Activated T-helper 2 cell treated with anti-CD3 and anti-CD28 coated beads, Interferon-gamma antibody, Interleukin-2, Interleukin-4, amounts not matched to agents 10 μg/mL and 5 μg/mL and 100 μg/mL, durations not matched to agents 14 hours and 24 hours and 36 hours (primary cell): ENCODE measurements around the gene ADAMTS17. TPM values are rescaled to one million over a fixed set of nuclear protein-coding genes. Genes with fewer than 3 reads are reported as not detected.

Experiments used
- DNase-seq: peaks from one replicate; pipeline ENCODE4 v3.0.0; 2021; ENCODE audit warnings: low spot score
- H3K27ac Mint-ChIP-seq: one replicate; pipeline ENCODE4 v1.8.0; 2021; ENCODE audit warnings: mixed read lengths
- H3K27me3 Mint-ChIP-seq: one replicate; pipeline ENCODE4 v1.8.0; 2021; ENCODE audit warnings: low read depth, mixed read lengths
- H3K36me3 Mint-ChIP-seq: one replicate; pipeline ENCODE4 v1.8.0; 2021; ENCODE audit warnings: low read depth, mixed read lengths
- H3K4me1 Mint-ChIP-seq: one replicate; pipeline ENCODE4 v1.8.0; 2021; ENCODE audit warnings: low read depth, mixed read lengths
- H3K4me3 Mint-ChIP-seq: one replicate; pipeline ENCODE4 v1.8.0; 2021; ENCODE audit warnings: low read depth, mild to moderate bottlenecking, moderate library complexity, mixed read lengths
- H3K9me3 Mint-ChIP-seq: one replicate; pipeline ENCODE4 v1.8.0; 2021; ENCODE audit warnings: mixed read lengths
- intact Hi-C: fragments of 100-400 bp; cut with micrococcal nuclease; formaldehyde crosslinking; loops from one replicate; pipeline ENCODE4 v1.15.1; 2023
- total RNA-seq: library from RNA; stranded (reverse); gene quantifications from 2 replicates; pipeline ENCODE4 v1.2.3, GENCODE V29; 2022

ADAMTS17 gene
- total RNA-seq, 1 donor from 2014 or later = 1.1 TPM

DNA sequence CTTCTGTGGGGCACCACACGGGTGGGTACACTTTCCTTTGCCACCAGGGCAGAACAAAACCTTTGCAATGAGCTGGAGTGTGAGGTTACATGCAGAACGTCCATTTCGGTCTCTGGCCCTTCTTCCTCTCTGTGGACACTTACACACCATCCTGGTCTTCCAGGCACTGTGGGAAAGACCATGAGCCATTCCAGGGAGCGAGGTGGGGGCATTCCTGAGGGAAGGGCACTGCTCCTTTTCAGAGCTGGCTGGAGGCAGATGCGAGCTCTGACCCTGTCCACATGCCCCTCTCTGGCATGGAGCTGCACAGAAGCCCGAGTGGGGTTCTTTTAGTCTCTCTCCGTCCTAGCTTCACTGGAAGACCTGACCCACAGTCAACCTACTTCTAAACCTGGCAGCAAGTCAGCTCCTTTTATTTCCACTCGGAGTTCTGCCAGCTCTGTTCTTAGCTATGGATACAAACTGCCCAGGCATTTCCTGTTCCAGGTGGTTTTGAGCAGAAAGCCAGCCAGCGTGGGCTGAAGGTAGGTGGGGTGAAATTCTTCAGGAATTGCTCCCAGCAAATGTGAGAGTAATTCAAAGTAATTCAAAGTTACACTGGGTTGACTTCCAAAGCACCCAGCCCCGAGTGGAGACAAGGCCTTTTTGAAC, 281.4 kb downstream of the ADAMTS17 start:
- no peak for DNase-seq
- H3K27me3 Mint-ChIP-seq = no peaks in the 10 kb centered on the region
- intact Hi-C loops = no loop called here
- H3K4me3 Mint-ChIP-seq = no peak overlapping the region
- no peaks in the 10 kb centered on the region for H3K9me3 Mint-ChIP-seq
- H3K27ac Mint-ChIP-seq = no peak overlapping the region
- H3K36me3 Mint-ChIP-seq = no peaks in the 10 kb centered on the region
- no peaks in the 10 kb centered on the region for H3K4me1 Mint-ChIP-seq

DNA sequence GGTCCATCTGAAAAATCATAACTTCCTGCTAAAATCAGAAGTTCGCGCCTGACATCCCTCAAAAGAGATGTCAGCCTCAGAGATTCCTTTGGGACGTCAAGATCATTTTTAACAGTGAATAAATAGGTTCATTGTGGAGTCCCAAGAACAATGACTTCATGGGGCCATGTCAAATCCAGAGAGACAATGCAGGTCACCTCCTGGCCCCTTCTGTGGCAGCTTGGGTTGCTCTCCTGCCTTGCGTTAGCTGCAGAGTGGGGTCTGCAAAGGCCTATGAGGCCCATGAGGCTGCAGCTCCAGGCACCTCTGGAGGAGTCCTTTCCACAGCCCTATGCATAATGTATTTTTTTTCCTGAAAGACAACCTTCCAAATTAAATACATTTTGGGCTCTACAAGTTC, 282.3 kb downstream of the ADAMTS17 start:
- Mint-ChIP-seq H3K27ac (no peak overlapping the region), H3K4me3 (no peak overlapping the region), H3K36me3 (no peaks in the 10 kb centered on the region), H3K27me3 (no peaks in the 10 kb centered on the region), H3K4me1 (no peaks in the 10 kb centered on the region), H3K9me3 (no peaks in the 10 kb centered on the region)
- intact Hi-C loops = no loop called here
- DNase-seq = no peak

DNA sequence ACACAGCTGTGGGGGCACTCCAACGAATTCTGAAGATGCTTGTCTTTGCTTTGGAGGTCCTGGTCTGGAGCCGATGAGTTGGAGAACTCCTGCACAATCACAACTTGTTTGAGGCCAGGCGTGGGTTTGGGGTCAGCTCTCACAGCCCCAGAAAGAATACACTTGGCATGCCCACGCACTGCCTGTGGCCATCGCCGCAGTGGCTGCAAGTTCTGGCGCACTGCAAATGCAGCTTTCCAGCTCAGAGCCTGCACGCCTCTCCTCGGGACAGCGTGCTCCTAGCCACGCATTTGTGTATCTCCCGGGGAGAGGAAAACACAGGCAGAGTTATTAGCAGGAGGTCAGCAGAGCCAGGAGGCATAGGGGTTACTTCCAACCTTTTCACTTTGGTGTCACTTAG, 282.7 kb downstream of the ADAMTS17 start:
- Mint-ChIP-seq H3K27me3 (no peaks in the 10 kb centered on the region), H3K27ac (no peak overlapping the region), H3K4me3 (no peak overlapping the region), H3K9me3 (no peaks in the 10 kb centered on the region), H3K36me3 (no peaks in the 10 kb centered on the region), H3K4me1 (no peaks in the 10 kb centered on the region)
- DNase-seq = no peak
- intact Hi-C loops = no loop called here

DNA sequence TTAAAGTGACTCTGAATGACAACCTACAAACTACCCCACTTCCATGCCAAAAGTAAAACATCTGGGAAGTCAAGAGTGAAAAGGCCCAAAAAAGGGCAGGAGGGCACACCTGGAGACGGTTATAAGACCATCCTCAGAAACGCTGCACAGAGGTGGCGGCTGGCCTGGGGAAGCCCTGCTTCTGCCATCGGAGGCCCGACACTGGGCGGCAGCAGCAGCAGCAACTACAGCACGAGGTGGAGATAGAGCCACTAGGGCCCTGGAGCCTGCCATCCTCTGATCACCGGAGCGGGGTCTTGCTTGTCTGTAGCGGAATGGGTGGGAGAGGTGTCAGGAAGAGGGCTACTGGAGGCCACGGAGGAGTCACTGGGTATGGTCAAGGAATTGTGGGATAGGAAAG, 283.3 kb downstream of the ADAMTS17 start:
- intact Hi-C loops = no loop called here
- Mint-ChIP-seq H3K4me1 (no peaks in the 10 kb centered on the region), H3K27ac (no peak overlapping the region), H3K4me3 (no peak overlapping the region), H3K9me3 (no peaks in the 10 kb centered on the region), H3K36me3 (no peaks in the 10 kb centered on the region), H3K27me3 (no peaks in the 10 kb centered on the region)
- no peak for DNase-seq

DNA sequence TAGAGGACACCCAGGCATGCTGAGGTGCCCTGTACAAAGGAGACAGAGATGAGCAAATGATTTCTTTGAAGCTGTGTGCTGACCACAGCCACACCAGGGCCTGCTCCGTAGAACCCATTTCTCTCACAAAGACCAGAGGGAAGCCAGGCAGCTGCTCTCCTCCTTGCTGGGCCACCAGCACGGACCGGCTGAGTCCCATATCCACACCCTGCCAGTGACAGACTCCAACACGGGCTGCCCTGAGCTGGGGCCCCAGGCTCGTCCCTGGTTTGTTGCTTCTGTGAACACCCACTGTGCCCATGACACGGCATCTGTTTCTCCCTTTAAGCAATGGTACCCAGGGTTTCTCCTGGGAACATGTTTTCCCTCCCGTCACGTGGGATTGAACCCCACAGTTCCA, 284.5 kb downstream of the ADAMTS17 start:
- Mint-ChIP-seq H3K36me3 (no peaks in the 10 kb centered on the region), H3K9me3 (no peaks in the 10 kb centered on the region), H3K4me3 (no peak overlapping the region), H3K27me3 (no peaks in the 10 kb centered on the region), H3K27ac (no peak overlapping the region), H3K4me1 (no peaks in the 10 kb centered on the region)
- no peak for DNase-seq
- intact Hi-C loops = no loop called here

DNA sequence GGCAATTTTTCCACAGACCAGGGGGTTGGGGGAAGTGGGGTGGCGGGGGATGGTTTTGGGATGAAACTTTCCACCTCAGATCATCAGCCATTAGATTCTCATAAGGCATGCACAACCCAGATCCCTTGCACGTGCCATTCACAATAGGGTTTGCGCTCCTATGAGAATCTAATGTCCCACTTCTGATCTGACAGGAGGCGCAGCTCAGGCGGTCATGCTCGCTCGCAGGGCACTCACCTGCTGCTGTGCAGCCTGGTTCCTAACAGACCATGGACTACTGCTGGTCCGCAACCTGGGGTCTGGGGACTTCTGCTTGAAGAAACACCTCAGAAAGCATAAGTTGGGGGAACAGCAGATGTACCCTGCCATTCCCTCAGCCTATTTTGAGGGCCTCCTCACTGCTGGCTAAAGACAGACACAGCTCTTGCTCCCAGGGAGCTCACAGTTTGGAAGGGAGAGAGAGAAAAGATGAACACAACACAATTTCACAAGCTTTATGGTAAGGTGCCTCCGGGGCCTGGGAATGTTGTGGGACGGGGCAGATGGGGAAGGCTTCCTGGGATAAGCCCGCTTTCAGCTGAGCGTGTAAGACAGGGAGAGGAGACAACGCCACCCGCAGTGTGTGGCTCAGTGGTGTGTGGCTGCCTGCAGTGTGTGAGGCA, 285.2 kb downstream of the ADAMTS17 start:
- Mint-ChIP-seq H3K36me3 (no peaks in the 10 kb centered on the region), H3K27ac (no peak overlapping the region)
- intact Hi-C loops = no loop called here

DNA sequence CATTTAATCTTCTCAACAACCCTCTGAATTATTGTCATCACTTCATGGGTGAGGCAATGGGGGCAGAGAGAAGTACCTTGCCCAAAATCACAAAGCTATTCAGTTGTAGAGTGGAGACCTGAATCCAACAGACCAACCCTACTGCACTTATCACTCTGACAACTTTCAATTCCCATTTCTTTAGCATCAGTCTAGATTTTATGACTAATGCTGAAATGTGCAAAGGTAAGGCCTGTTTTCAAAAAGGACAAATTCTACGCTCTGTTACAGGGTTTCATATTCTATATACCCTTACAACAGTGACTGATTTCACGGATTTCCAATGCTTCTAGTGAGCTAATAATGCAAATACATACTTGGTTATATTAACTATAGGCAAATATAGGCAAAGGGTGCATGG, 286.0 kb downstream of the ADAMTS17 start:
- DNase-seq = no peak
- Mint-ChIP-seq H3K27me3 (no peaks in the 10 kb centered on the region), H3K27ac (no peak overlapping the region), H3K36me3 (no peaks in the 10 kb centered on the region), H3K4me1 (no peaks in the 10 kb centered on the region), H3K4me3 (no peak overlapping the region), H3K9me3 (no peaks in the 10 kb centered on the region)
- intact Hi-C loops = no loop called here

More for the DNA sequence above, 285.2 kb downstream of the ADAMTS17 start:
- no peaks in the 10 kb centered on the region for H3K27me3 Mint-ChIP-seq
- H3K4me3 Mint-ChIP-seq = no peak overlapping the region
- no peak for DNase-seq
- H3K9me3 Mint-ChIP-seq = no peaks in the 10 kb centered on the region
- no peaks in the 10 kb centered on the region for H3K4me1 Mint-ChIP-seq

DNA sequence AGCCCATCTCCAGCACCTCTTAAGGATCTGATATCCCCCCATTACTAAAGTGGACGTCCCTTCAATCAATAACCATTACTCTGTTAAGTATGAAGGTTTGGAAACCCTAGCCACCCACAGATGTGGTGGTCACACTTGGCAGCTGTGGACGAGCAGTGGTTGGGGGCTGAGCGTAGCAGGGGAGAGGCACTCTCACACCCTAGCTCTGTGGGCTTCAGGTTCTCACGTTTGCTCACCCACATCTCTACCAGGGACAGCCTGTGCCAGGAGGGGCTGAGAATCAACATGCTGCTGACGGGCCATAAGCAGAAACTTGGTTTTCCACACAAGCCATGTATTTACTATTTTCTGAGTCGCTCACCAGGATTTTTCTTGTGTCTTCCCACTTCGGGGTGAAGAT, 287.2 kb downstream of the ADAMTS17 start:
- Mint-ChIP-seq H3K4me1 (no peaks in the 10 kb centered on the region), H3K4me3 (no peak overlapping the region), H3K27ac (no peak overlapping the region), H3K36me3 (no peaks in the 10 kb centered on the region), H3K9me3 (no peaks in the 10 kb centered on the region), H3K27me3 (no peaks in the 10 kb centered on the region)
- DNase-seq = no peak
- intact Hi-C loops = no loop called here

DNA sequence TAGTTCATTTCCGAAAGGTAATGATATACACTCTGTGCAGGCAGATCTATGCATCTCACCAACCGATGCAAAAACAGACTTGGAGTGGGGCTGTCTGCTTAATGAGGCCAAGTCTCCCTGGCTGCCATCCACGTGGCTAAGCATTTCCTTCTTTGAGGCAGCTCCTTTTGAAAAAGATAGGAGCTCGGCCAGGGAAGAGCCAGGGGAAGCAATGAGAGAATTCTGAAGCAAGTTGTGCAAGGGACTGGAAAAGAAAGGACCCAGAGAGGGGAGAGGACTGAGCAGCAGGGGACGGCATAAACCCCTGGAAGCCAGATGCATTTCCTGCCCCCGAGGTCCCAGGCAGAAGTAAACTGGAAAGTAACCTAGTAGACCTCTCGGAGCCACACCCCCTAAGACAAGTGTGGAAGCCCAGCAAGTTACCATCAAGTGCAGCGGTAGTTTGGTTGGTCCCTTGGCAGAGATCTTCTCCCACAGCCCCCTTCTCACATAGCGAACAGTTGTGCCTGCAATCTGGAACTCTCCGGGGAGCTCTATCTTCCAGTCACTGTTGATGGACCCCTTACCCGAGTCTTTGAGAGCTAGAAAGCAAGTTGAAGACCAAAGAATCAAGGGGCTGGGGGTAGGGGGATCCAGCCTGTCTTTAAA, 288.2 kb downstream of the ADAMTS17 start:
- DNase-seq = no peak
- intact Hi-C loops = no loop called here
- no peaks in the 10 kb centered on the region for H3K9me3 Mint-ChIP-seq
- no peaks in the 10 kb centered on the region for H3K27me3 Mint-ChIP-seq
- no peaks in the 10 kb centered on the region for H3K36me3 Mint-ChIP-seq
- H3K27ac Mint-ChIP-seq = no peak overlapping the region
- no peak overlapping the region for H3K4me3 Mint-ChIP-seq
- no peaks in the 10 kb centered on the region for H3K4me1 Mint-ChIP-seq

DNA sequence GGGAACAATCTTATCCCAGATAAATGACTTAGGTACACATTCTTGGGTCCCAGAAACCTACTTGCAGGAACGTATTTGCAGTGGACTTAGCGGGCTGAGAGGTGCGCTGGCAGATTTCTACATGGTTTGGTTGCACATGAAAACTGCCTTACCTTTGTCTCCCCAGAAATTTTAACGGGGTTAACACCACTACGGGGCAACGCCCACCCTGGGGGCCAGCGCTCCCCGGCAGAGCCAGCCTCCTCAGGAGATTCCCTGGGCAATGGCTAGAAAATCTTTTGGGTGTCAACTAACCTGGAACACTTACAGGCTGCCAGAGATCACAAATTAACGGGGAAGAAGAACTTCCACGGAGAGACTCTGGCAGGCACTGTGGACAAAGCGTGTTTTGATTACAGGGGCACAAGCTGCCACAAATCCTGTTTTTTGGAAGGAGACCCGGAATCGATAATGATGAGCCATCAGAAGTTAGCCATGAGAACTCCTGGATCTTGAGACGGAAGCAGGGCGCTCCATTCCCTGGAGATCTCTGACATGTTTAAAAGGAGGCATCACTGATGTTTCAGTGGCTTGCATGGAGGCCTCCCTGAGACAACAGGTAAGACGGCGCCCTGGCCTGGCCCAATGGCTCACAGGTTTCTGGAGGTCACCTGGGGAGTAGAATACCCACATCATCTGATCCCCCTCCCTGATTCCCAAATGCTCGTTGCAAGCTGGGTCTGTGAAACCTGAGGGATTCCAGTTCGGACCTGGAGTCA, 288.9 kb downstream of the ADAMTS17 start:
- H3K27ac Mint-ChIP-seq = no peak overlapping the region
- no peaks in the 10 kb centered on the region for H3K4me1 Mint-ChIP-seq
- intact Hi-C loops = no loop called here
- no peak overlapping the region for H3K4me3 Mint-ChIP-seq
- DNase-seq = no peak
- no peaks in the 10 kb centered on the region for H3K9me3 Mint-ChIP-seq
- H3K36me3 Mint-ChIP-seq = no peaks in the 10 kb centered on the region
- no peaks in the 10 kb centered on the region for H3K27me3 Mint-ChIP-seq

DNA sequence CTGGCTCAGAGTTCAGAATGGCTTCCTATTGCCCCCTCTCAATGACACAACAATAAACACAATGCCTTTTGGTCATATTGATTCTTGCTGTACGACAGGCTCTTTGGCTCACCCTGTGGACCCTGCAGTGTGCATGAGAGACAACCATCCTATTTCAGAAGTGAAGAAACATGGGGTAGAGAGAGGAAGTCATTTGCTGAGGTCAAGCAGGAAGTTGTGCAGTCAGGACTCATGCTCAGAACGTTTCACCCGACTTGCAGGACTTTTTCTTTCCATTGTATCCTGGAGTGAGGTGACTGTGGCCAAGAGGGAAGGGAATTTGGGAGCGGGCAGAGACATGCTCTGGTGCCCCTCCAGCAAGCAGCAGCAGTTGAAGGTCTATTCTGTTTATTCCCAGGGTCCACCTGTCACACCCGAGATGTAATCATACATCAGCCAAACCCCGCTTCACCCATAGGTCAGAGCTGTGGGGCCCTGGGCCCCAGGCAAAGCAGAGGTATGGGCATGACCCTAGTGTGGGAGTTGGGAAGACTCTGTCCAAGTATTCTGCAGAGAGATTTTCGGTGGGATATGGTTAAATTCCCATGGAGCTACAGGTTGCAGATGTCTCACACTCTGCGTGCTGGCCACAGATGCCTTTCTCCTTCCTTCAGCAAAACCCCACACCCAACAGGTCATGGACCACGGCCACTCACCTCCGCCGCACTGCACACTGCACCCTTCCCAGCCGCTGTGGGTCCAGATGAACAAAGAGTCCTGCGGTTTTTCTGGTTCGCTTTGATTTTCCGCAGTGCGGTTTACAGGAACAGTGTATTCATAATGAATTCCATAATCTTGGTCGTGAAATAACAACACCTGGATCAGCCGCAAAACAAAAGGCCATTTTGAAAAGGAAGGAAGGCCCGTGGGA, 290.6 kb downstream of the ADAMTS17 start:
- no peaks in the 10 kb centered on the region for H3K36me3 Mint-ChIP-seq
- intact Hi-C loops = no loop called here
- H3K4me3 Mint-ChIP-seq = no peak overlapping the region

More for the DNA sequence above, 290.6 kb downstream of the ADAMTS17 start:
- Mint-ChIP-seq H3K27me3 (no peaks in the 10 kb centered on the region), H3K27ac (no peak overlapping the region), H3K4me1 (no peaks in the 10 kb centered on the region), H3K9me3 (no peaks in the 10 kb centered on the region)
- no peak for DNase-seq
